ENCODE results near the gene SLC38A11.

The SLC38A11 gene

GRCh38 chr2:164903204-164903603, 52.1 kb downstream of the SLC38A11 start:
- H3K27me3 Mint-ChIP-seq = no peaks in the 10 kb centered on the region
- DNase-seq (ENCODE audit: low spot score in 2 of 2) (no peak), ATAC-seq (replicated peaks; ENCODE audit: extremely low read depth, poor library complexity, severe bottlenecking) (no peak)
- no peaks in the 10 kb centered on the region for H3K36me3 Mint-ChIP-seq (ENCODE audit: insufficient read depth)
- H3K27ac Mint-ChIP-seq (ENCODE audit: low read depth) = no peak overlapping the region
- H3K4me1 Mint-ChIP-seq = no peaks in the 10 kb centered on the region
- no peak overlapping the region for H3K4me3 Mint-ChIP-seq
- H3K9me3 Mint-ChIP-seq = peaks cover 5% of the 10 kb centered on the region

GRCh38 chr2:164899121-164899520, 56.2 kb downstream of the SLC38A11 start:
- DNase-seq (ENCODE audit: low spot score in 2 of 2) (no peak), ATAC-seq (replicated peaks; ENCODE audit: extremely low read depth, poor library complexity, severe bottlenecking) (no peak)
- no peak overlapping the region for H3K27ac Mint-ChIP-seq (ENCODE audit: low read depth)
- peaks cover 20% of the 10 kb centered on the region for H3K9me3 Mint-ChIP-seq
- H3K4me1 Mint-ChIP-seq = no peaks in the 10 kb centered on the region
- no peak overlapping the region for H3K4me3 Mint-ChIP-seq
- peaks cover 3% of the 10 kb centered on the region for H3K36me3 Mint-ChIP-seq (ENCODE audit: insufficient read depth)
- H3K27me3 Mint-ChIP-seq = no peaks in the 10 kb centered on the region

DNA sequence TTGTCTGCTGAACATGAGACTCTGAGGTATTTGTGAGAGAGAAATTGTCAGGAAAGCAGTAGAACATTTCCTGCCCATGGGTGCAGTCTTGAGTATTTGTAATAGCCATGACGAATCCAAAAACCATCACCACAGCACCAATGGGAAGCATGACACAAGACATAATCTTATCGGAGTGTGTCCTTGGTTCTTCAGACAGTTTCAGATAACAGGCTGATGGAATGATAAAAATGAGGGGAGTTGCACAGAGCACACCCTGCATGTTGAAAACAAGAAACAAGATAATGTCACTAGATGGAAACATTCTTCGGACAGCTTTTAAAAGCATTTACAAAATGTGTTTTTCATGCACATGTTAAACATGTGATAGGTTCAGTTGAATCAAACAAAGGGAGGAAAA, 56.9 kb downstream of the SLC38A11 start:
- no peak overlapping the region for H3K27ac Mint-ChIP-seq (ENCODE audit: low read depth)
- H3K4me1 Mint-ChIP-seq = no peaks in the 10 kb centered on the region
- no peak overlapping the region for H3K4me3 Mint-ChIP-seq
- ATAC-seq (replicated peaks; ENCODE audit: extremely low read depth, poor library complexity, severe bottlenecking) (no peak), DNase-seq (ENCODE audit: low spot score in 2 of 2) (no peak)
- peaks cover 3% of the 10 kb centered on the region for H3K36me3 Mint-ChIP-seq (ENCODE audit: insufficient read depth)
- peaks cover 20% of the 10 kb centered on the region for H3K9me3 Mint-ChIP-seq
- no peaks in the 10 kb centered on the region for H3K27me3 Mint-ChIP-seq

GRCh38 chr2:164897469-164898260, 57.7 kb downstream of the SLC38A11 start:
- H3K9me3 Mint-ChIP-seq = peaks cover 20% of the 10 kb centered on the region
- no peaks in the 10 kb centered on the region for H3K27me3 Mint-ChIP-seq
- H3K27ac Mint-ChIP-seq (ENCODE audit: low read depth) = no peak overlapping the region
- H3K4me1 Mint-ChIP-seq = no peaks in the 10 kb centered on the region
- no peak overlapping the region for H3K4me3 Mint-ChIP-seq
- peaks cover 3% of the 10 kb centered on the region for H3K36me3 Mint-ChIP-seq (ENCODE audit: insufficient read depth)
- no peak for ATAC-seq (replicated peaks; ENCODE audit: extremely low read depth, poor library complexity, severe bottlenecking)
- no peak for DNase-seq (ENCODE audit: low spot score in 2 of 2)

DNA sequence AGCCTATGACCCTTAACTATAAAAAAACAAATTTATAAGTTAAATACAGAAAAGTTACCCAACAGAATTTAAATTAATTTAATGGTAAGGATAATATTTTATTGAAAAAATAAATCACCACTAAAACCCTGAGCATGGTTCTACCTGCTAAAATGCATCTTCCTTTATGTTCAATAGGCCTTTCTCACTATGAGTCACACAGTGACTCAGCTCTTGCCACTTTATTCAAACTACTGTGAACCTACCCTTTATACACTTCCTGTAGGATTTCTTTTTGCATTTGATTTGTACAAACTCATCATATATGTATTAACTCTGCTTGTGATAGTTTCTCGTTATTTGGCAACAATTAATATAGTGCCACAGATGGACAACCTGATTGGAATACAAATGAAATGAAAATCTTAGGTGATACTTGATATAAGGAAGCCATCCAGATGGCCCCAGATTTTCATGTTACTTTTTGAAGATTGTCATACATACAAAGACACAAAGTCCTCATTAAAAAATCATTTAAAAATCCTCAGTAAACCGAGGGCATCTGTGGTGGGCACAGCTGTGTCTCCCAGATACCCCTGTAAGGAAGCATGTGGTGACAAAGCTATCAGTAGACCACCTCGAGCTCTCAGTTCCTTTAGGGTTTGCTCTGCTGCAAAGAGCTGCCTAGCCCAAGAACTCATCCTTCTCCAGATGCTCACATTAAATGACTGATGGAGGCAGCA, 58.5 kb downstream of the SLC38A11 start:
- no peak for DNase-seq (ENCODE audit: low spot score in 2 of 2)
- no peaks in the 10 kb centered on the region for H3K4me1 Mint-ChIP-seq
- no peak overlapping the region for H3K27ac Mint-ChIP-seq (ENCODE audit: low read depth)

GRCh38 chr2:164896226-164896625, 59.1 kb downstream of the SLC38A11 start:
- no peaks in the 10 kb centered on the region for H3K4me1 Mint-ChIP-seq
- DNase-seq (ENCODE audit: low spot score in 2 of 2) (no peak), ATAC-seq (replicated peaks; ENCODE audit: extremely low read depth, poor library complexity, severe bottlenecking) (no peak)
- peaks cover 20% of the 10 kb centered on the region for H3K9me3 Mint-ChIP-seq
- H3K36me3 Mint-ChIP-seq (ENCODE audit: insufficient read depth) = peaks cover 3% of the 10 kb centered on the region
- H3K27me3 Mint-ChIP-seq = no peaks in the 10 kb centered on the region
- no peak overlapping the region for H3K4me3 Mint-ChIP-seq
- no peak overlapping the region for H3K27ac Mint-ChIP-seq (ENCODE audit: low read depth)

More for the DNA sequence above, 58.5 kb downstream of the SLC38A11 start:
- H3K27me3 Mint-ChIP-seq = no peaks in the 10 kb centered on the region
- H3K36me3 Mint-ChIP-seq (ENCODE audit: insufficient read depth) = peaks cover 3% of the 10 kb centered on the region
- no peak for ATAC-seq (replicated peaks; ENCODE audit: extremely low read depth, poor library complexity, severe bottlenecking)
- no peak overlapping the region for H3K4me3 Mint-ChIP-seq
- H3K9me3 Mint-ChIP-seq = peaks cover 20% of the 10 kb centered on the region

GRCh38 chr2:164891460-164891859, 63.9 kb downstream of the SLC38A11 start:
- Mint-ChIP-seq H3K36me3 (ENCODE audit: insufficient read depth) (no peaks in the 10 kb centered on the region), H3K9me3 (peaks cover 10% of the 10 kb centered on the region), H3K4me1 (no peaks in the 10 kb centered on the region), H3K27ac (ENCODE audit: low read depth) (no peak overlapping the region), H3K27me3 (no peaks in the 10 kb centered on the region), H3K4me3 (no peak overlapping the region)
- ATAC-seq (replicated peaks; ENCODE audit: extremely low read depth, poor library complexity, severe bottlenecking) = no peak
- DNase-seq (ENCODE audit: low spot score in 2 of 2) = no peak

DNA sequence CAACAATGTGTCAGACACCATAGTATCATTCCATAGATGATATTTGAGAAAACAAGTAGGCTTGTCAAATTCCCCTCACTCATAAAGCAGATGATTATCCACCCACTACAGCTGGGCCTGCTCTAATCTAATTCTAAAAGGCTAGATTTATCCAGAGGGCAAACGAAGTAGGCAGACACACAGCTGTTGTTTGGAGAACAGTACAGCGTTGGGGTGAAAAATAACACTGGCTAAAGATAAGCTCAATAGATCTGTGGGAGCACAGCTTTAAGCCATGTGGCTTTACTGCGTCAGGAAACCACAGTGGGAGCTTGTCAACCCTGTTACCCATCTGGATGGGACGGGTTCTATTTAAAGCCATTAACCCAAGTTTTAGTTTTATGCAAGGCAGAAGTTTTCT, 64.8 kb downstream of the SLC38A11 start:
- Mint-ChIP-seq H3K27me3 (no peaks in the 10 kb centered on the region), H3K4me1 (no peaks in the 10 kb centered on the region), H3K4me3 (no peak overlapping the region), H3K27ac (ENCODE audit: low read depth) (no peak overlapping the region), H3K36me3 (ENCODE audit: insufficient read depth) (no peaks in the 10 kb centered on the region), H3K9me3 (peaks cover 10% of the 10 kb centered on the region)
- DNase-seq (ENCODE audit: low spot score in 2 of 2) (no peak), ATAC-seq (replicated peaks; ENCODE audit: extremely low read depth, poor library complexity, severe bottlenecking) (no peak)

DNA sequence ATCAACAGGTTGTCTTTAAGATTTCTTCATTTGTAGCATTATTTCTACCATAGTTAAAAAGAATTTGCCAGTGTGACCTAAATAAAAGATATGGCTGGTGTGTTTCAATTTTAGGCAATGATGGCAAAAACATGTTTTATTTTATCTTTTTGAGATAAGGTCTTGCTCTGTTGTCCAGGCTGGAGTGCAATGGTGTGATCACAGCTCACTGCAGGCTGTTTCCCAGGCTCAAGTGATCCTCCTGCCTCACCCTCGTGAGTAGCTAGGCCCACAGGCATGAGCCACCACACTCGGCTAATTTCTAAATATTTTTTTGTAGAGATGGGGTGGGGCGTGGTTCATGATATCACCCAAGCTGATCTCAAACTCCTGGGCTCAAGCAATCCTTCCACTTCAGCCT, 66.7 kb downstream of the SLC38A11 start:
- ATAC-seq (replicated peaks; ENCODE audit: extremely low read depth, poor library complexity, severe bottlenecking) (no peak), DNase-seq (ENCODE audit: low spot score in 2 of 2) (no peak)
- Mint-ChIP-seq H3K36me3 (ENCODE audit: insufficient read depth) (no peaks in the 10 kb centered on the region), H3K27ac (ENCODE audit: low read depth) (no peak overlapping the region), H3K4me1 (no peaks in the 10 kb centered on the region), H3K4me3 (no peak overlapping the region), H3K9me3 (no peaks in the 10 kb centered on the region), H3K27me3 (no peaks in the 10 kb centered on the region)

DNA sequence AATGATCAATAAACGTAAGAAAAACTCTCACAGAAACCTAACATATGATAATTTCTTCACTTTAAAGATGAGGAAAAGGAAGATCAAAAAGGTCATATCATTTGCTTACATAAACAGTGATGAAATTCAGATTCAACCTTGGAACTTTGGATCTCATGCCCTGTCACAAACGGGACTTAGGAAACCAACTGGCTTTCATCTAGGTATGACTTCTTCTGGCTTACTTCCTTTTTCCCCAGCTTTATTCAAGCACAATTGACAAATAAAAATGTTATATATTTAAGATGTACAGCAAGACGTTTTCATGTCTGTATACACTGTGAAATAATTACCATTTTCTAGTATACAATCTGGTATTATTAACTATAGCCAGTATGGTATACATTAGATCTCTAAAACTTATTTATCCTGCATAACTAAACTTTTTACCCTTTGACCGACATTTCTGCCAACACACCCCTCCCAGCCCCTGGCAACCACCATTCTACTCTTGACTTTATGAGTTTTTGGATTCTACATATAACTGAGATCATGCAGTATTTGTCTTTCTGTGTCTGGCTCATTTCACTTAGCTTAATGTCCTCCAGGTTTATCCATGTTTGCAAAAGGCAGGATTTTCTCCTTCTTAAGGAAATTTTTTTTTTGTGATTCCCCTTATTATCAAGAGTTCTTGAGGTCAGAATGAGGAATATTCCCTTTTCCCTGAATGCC, 67.7 kb downstream of the SLC38A11 start:
- DNase-seq (ENCODE audit: low spot score in 2 of 2) (no peak), ATAC-seq (replicated peaks; ENCODE audit: extremely low read depth, poor library complexity, severe bottlenecking) (no peak)
- no peaks in the 10 kb centered on the region for H3K36me3 Mint-ChIP-seq (ENCODE audit: insufficient read depth)
- no peaks in the 10 kb centered on the region for H3K27me3 Mint-ChIP-seq
- no peaks in the 10 kb centered on the region for H3K4me1 Mint-ChIP-seq
- no peak overlapping the region for H3K4me3 Mint-ChIP-seq
- H3K27ac Mint-ChIP-seq (ENCODE audit: low read depth) = no peak overlapping the region
- peaks cover 6% of the 10 kb centered on the region for H3K9me3 Mint-ChIP-seq

- no peaks in the 10 kb centered on the region for H3K36me3 Mint-ChIP-seq (ENCODE audit: insufficient read depth)
- H3K27me3 Mint-ChIP-seq = no peaks in the 10 kb centered on the region
- no peak for ATAC-seq (replicated peaks; ENCODE audit: extremely low read depth, poor library complexity, severe bottlenecking)
- no peak overlapping the region for H3K4me3 Mint-ChIP-seq
- DNase-seq (ENCODE audit: low spot score in 2 of 2) = no peak
- no peak overlapping the region for H3K27ac Mint-ChIP-seq (ENCODE audit: low read depth)
- no peaks in the 10 kb centered on the region for H3K4me1 Mint-ChIP-seq
- H3K9me3 Mint-ChIP-seq = peaks cover 11% of the 10 kb centered on the region
Observed at GRCh38 chr2:164882276-164882675, 73.0 kb downstream of the SLC38A11 start.

DNA sequence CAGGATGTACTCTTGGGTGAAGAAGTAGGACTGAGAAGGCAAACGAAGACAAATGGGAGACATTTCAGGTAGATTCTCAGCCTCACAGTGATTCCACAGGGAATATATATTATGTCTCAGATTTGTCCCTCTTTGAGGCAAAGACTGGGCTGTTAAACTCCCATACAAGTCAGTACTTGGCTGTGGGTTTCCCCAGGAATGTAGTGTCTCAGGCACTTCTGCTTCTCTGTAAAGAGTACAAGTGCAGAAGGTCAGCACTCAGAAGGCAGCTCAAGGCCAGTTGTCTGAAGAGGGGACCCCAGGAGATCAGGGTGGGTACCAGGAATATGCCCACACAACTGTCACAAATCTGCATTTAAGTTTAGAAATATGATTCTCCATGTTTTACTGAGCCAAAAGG, 73.8 kb downstream of the SLC38A11 start:
- no peak overlapping the region for H3K27ac Mint-ChIP-seq (ENCODE audit: low read depth)
- no peak overlapping the region for H3K4me3 Mint-ChIP-seq
- no peak for ATAC-seq (replicated peaks; ENCODE audit: extremely low read depth, poor library complexity, severe bottlenecking)
- no peaks in the 10 kb centered on the region for H3K36me3 Mint-ChIP-seq (ENCODE audit: insufficient read depth)
- no peak for DNase-seq (ENCODE audit: low spot score in 2 of 2)
- no peaks in the 10 kb centered on the region for H3K4me1 Mint-ChIP-seq
- no peaks in the 10 kb centered on the region for H3K27me3 Mint-ChIP-seq
- H3K9me3 Mint-ChIP-seq = peaks cover 11% of the 10 kb centered on the region

Data from central memory CD8-positive, alpha-beta T cell (primary cell).